COR-L47 (cell line): ENCODE data around the gene CFAP46.
"Not testable (repeated sequence)": the region's sequence is repeated elsewhere in the genome, so short reads cannot be mapped to it uniquely, and the experiment has no call there.

ENCODE experiments used
- DNase-seq: peaks from one replicate; lab custom pipeline; 2025; lab: John Stamatoyannopoulos, UW

Gene CFAP46

GRCh38 chr10:132826524-132827422 is 115.6 kb downstream of the CFAP46 start:
- DNase-seq = no peak

GRCh38 chr10:132825783-132826523 is 116.4 kb downstream of the CFAP46 start:
- DNase-seq = not testable (repeated sequence)

DNA sequence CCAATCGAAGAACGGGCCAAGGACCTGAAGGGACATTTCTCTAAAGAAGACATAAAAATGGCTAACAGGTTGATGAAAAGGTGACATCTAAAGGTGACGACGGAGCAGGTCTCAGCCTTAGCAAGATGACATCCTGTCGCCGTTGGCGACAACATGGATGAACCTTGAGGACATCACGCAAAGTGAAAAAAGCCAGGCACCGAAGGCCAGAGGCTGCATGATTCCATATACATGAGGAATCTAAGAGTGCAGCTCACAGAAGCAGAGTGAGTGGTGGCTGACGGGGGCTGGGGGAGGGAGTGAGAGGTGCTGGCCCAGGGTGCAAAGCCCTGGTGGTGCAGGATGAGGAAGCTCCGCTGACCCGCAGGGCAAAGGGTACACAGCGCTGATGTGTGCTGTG is 122.3 kb downstream of the CFAP46 start:
- DNase-seq = no peak

GRCh38 chr10:132817701-132818211 is 124.6 kb downstream of the CFAP46 start:
- DNase-seq = no peak

GRCh38 chr10:132816718-132817117 is 125.7 kb downstream of the CFAP46 start:
- no peak for DNase-seq

- no peak for DNase-seq
Measured at GRCh38 chr10:132815168-132815857, 127.1 kb downstream of the CFAP46 start.

- no peak for DNase-seq
Measured at GRCh38 chr10:132814469-132814856, 127.9 kb downstream of the CFAP46 start.

DNA sequence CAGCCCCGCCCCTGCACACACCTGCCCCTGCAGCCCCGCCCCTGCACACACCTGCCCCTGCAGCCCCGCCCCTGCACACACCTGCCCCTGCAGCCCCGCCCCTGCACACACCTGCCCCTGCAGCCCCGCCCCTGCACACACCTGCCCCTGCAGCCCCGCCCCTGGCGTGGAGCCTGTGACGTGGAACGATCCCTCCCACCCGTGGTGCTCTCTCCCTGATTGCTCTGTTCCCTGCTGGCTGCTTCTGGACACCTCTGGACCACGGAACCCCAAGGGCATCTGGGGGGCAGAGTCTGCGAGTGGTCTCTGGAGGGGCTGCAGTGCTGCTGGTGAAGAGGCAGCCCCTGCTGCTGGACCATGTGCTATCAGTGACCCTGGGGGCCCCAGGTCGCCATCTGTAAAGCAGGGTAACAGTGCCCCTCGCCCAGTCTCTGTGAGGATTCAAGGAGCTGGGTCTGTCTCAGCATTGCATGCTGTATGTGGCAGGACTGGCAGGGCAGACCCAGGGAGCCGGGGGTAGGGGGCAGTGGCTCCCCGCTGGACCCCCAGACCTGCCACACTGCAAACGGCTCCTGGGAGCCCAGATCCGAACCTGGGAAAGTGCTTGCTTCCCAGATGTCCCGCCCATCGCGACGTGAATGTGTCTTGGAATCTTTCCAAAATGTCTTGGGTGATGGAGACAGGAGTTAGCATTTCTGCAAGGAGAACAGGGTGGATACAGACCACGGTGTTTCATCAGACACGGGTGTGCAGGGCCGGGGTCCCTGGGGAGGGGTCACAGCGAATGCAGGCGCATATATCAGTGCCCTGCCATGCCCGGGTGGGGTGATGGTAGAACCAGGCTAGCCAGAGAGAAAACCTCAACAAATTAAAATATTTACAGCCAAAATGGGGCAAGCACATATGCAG is 128.6 kb downstream of the CFAP46 start:
- no peak for DNase-seq

GRCh38 chr10:132813001-132813401 is 129.4 kb downstream of the CFAP46 start:
- no peak for DNase-seq

- no peak for DNase-seq
Measured at GRCh38 chr10:132812520-132812919, 129.8 kb downstream of the CFAP46 start.

DNA sequence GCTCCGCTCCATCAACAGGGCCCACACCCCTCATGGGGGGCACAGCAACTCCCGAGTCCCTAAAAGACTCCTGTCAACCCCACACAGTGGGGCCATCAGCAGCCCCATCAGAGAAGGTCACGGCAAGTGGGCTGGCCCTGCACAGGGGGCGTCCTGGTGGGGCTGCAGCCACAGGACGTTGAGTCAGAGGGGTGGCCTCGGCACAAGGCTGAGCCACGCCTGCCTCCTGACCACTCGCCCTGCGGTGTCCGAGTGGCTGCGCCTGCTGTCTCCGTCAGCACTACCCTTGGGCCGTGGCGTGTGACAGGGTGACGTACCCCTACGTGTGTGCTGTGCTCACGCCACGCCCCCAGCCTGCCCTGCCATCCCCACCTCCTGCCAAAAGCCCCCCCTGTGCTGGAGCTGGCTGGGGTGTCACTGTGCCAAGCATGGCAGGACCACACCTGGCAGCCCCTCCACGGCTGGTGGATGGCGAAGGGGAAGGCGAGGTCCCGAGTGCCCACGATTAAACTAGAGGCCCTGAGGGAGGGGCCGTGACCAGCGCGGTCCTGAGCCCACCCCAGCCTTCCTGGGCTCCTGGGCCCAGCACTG is 130.4 kb downstream of the CFAP46 start:
- no peak for DNase-seq

- DNase-seq = no peak
Measured at GRCh38 chr10:132810807-132811700, 131.3 kb downstream of the CFAP46 start.

DNA sequence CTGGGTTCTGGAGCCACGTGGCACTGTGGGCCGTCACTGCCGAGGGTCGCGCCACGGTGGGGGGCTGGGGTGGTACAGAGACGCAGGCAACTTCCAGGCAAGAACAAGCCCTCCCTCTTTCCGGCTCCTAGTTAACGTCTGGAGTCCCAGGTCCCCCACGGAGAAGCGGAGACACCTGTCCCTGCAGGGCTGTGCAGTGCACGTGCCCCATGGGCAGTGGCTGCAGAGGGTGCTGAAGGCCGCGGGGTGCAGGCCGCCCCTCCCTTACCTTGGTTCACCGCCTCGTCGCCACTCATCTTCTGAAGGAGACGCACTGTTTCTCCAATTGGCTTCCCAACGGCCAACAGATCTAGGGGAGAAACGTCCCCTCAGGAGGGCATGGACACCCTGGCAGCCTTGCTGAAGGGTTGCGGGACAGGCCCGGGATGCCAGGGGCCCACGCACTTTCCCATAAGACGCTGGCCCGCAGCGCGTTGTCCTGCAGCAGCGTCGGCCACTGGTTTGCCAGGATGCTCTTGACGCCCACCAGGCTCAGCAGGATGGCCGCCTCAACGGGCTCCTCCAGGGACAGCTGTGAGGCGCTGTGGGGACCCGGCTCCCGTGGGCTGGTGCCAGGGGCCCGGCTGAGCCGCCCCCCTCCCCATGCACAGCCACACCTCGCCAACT is 132.1 kb downstream of the CFAP46 start:
- DNase-seq = no peak

DNA sequence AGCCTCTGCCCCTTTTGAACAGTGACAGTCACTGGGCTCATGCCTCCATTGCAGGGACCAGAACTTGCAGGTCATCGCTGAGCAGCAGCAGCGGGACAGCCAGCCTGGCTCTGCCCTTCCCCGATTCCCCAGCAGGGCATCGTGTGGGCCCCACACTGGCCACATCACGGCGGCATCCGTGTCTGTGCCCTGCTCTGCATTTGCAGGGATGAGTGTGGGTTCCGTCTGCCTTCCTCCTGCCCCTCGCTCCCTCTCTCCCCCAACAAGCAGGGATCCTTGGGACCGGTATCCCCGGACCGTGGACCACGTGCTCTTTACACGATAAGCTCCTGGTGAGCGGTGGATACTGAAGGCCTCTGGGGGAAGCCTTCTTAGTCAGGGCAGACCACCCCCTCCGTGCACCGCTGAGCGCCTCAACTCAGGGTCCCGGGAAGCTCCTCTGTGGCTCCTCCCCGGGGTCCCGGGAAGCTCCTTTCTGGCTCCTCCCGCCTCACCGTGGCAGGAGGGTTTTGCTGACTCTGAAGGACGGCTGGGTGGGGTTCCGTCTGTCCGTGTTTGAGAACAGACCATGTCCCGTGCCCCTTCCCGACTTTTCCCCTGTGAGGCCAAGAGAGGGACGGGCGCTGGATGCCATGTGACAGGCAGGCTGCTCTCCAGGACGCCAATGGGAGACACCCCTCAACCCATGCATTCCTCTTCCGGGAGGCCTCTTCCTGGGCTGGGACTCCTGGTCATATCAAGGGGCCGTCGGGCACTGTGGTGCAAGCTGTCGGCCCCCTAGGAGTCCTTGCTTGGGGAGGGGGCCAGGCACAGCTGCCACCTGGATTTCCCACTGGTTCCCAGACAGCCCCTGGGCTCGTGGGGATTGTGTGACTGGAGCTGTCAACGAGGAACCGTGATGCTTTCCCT is 132.9 kb downstream of the CFAP46 start:
- DNase-seq = no peak

- DNase-seq = no peak
Measured at GRCh38 chr10:132808383-132809231, 133.8 kb downstream of the CFAP46 start.

DNA sequence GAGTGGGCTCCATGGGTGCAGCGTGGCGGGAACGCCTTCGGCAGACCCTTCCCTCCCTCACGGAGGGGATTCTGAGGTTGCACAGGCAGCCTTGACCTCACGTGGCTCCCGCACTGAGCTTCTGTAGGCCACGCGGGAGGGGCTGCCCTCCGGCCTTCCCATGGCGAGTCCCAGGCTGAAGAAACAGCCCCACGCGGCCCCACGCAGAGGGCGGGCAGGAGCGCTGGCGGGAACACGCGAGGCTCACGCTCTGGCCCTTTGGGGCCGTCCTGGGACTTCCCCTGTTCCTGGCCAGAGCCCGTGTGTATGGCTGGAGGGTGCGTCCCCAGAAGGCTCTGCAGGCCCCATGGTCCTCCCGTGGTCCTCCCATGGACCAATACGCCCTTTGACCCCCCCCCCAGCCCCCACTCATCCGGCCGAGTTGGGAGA is 134.7 kb downstream of the CFAP46 start:
- DNase-seq = no peak

DNA sequence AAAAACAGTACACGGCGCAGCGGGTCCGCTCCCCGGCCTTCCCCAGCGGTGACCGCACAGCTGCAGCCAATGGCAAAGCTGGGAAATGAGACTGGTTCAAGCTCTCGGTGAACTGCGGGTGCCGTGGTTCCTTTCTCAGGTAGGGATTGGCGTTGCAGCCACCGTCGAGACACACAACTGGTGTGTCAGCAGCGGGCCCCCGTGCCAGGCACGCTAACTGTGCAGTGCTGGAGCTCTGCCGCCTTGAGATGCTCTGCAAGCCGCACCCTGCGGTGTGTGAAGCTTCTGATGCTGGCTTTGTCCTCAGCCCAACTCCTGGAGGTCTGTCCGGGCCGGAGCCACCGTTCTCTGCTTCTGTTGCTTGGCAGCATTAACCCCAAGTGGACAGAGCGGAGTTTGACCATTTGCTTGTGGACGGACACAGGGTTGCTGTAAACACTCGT is 135.8 kb downstream of the CFAP46 start:
- DNase-seq = no peak
